ENCODE data around the gene PITPNM2.

GRCh38 chr12:123106640-123107359 lies 44.1 kb downstream of the PITPNM2 start:
- TF ChIP-seq CTCF (IDR thresholded peaks at IDR 0.05) (no peak), POLR2A (IDR thresholded peaks at IDR 0.05) (no peak), POLR2AphosphoS5 (IDR thresholded peaks at IDR 0.05) (no peak)
